ENCODE results near the gene PTPRD.

Gene PTPRD

DNA sequence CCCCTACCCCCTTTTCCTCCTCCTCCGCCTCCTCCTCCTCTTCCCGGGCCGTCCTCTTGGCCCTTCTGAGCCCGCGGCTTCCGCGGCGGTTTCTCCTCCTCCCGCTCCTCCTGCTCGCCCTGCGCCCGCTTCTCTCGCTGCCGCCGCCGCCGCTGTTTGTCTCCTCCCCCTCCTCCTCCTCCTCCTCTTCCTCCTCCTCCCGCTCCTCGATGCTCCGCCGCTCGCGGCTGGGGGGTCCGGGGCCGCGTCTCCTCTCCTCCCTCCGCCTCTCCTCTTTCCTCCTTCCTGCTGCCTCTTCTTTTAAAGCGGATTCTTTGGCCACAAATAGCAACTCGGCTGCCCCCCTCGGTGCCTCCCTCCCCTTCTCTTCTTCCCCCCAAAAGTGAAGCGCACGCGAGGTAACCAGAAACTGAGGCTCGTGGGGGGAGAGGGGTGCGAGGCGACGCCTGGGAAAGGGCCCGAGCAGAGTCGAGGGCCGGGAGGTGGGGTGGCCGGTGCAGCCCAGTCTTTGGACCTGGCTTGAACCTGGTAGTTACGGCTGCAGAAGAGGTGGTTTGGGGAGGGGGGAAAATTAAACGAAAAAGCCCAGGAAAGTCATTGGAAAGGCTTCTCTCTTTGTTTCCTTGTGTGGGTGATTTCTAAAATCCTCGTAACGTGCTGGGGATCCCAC lies 1754.7 kb downstream of the PTPRD start (continued):
- TF ChIP-seq ZNF623 (tag by site-specific recombination; IDR thresholded peaks at IDR 0.05): no peak
- no peak for TF ChIP-seq ZNF155 (tag by site-specific recombination; IDR thresholded peaks at IDR 0.05)
- no peak for TF ChIP-seq ZNF2 (tag by site-specific recombination; IDR thresholded peaks at IDR 0.05)
- no peak for TF ChIP-seq SCRT2 (tag by site-specific recombination; IDR thresholded peaks at IDR 0.05)
- TF ChIP-seq ZNF776 (tag by site-specific recombination; IDR thresholded peaks at IDR 0.05; ENCODE audit: borderline replicate concordance): no peak
- TF ChIP-seq TCF7L2 (IDR thresholded peaks at IDR 0.05; ENCODE audit: borderline replicate concordance, low read depth, low read length): no peak
- no peak for TF ChIP-seq BCL11A (tag by site-specific recombination; IDR thresholded peaks at IDR 0.05; ENCODE audit: low read depth)
- 0 out of 2 replicates have a peak, but pooled peaks have one; percentile 14 for TF ChIP-seq ZNF76 (tag by site-specific recombination; IDR thresholded peaks at IDR 0.05; ENCODE audit: borderline replicate concordance, low read depth)
- no peak for TF ChIP-seq ZNF747 (tag by site-specific recombination; IDR thresholded peaks at IDR 0.05)
- TF ChIP-seq BCL6B (tag by site-specific recombination; IDR thresholded peaks at IDR 0.05): no peak
- no peak for TF ChIP-seq ZNF518A (tag by site-specific recombination; conservative IDR thresholded peaks at IDR 0.05; ENCODE audit: low read depth)
- TF ChIP-seq ZNF610 (tag by site-specific recombination; IDR thresholded peaks at IDR 0.05; ENCODE audit: borderline replicate concordance): no peak; the same call in 1 of the 2 replicates
- TF ChIP-seq ZNF423 (tag by site-specific recombination; IDR thresholded peaks at IDR 0.05): no peak
- no peak for TF ChIP-seq ZNF658 (tag by site-specific recombination; IDR thresholded peaks at IDR 0.05)

- CTCF ChIA-PET: interaction anchor here (0.7 to 1.0 kb wide), 2 partner anchors 11 to 912 kb away, joined by 3 read pairs; no protein-coding TSS in a partner anchor
- TF ChIP-seq ZBTB26 (tag by site-specific recombination; optimal IDR thresholded peaks at IDR 0.05) (peak; percentile 55), ZNF510 (tag by site-specific recombination; IDR thresholded peaks at IDR 0.05; ENCODE audit: insufficient replicate concordance) (no peak), GLIS2 (tag by site-specific recombination; IDR thresholded peaks at IDR 0.05) (peak; percentile 35; the same call in 1 of the 2 replicates), ZNF214 (tag by site-specific recombination; IDR thresholded peaks at IDR 0.05; ENCODE audit: borderline replicate concordance) (no peak), ZNF626 (tag by site-specific recombination; IDR thresholded peaks at IDR 0.05) (no peak), ZNF223 (tag by site-specific recombination; IDR thresholded peaks at IDR 0.05) (no peak), WT1 (tag by site-specific recombination; IDR thresholded peaks at IDR 0.05) (no peak), ZNF530 (tag by site-specific recombination; IDR thresholded peaks at IDR 0.05; ENCODE audit: low read depth) (no peak), ZBTB20 (tag by site-specific recombination; IDR thresholded peaks at IDR 0.05) (0 out of 2 replicates have a peak, but pooled peaks have one; percentile 6), ZBTB8A (tag by site-specific recombination; IDR thresholded peaks at IDR 0.05) (peak; percentile 34), PATZ1 (tag by site-specific recombination; IDR thresholded peaks at IDR 0.05) (0 out of 2 replicates have a peak, but pooled peaks have one; percentile 19)
Measured at GRCh38 chr9:8857068-8857925, 1755.5 kb downstream of the PTPRD start.

More at GRCh38 chr9:8857068-8857925, 1755.5 kb downstream of the PTPRD start:
- POLR2A ChIA-PET: no interaction called here
- H3K4me1 ChIP-seq (ENCODE audit: control insufficient read depth, insufficient read depth, low read length): peaks cover 11% of the 10 kb centered on the region; the same call in 1 of the 2 replicates
- H3K36me3 ChIP-seq (ENCODE audit: control insufficient read depth in 2 of 2, insufficient read depth in 1 of 2, low read length in 2 of 2): no peaks in the 10 kb centered on the region
- no peaks in the 10 kb centered on the region for H3K9me3 ChIP-seq (ENCODE audit: control insufficient read depth, insufficient read depth, low read depth, low read length)
- peak overlapping the region; percentile 90 for H3K4me3 ChIP-seq (ENCODE audit: low read depth, low read length)
- peak overlapping the region; percentile 74; the same call in 1 of the 2 replicates for H3K27ac ChIP-seq (ENCODE audit: extremely low read depth, low read depth, low read length)
